GM21737 (cell line): ENCODE results near the gene INS.
"Not testable (repeated sequence)": the region's sequence is repeated elsewhere in the genome, so short reads cannot be mapped to it uniquely, and the experiment has no call there.

Source experiments
- ATAC-seq: cut with Tn5 transposase; IDR thresholded peaks from one replicate; pipeline ENCODE4 v1.9.1; 2021; ENCODE audit warnings: mild to moderate bottlenecking, moderate library complexity; ENCODE audit not compliant: unreplicated experiment

Gene INS

DNA sequence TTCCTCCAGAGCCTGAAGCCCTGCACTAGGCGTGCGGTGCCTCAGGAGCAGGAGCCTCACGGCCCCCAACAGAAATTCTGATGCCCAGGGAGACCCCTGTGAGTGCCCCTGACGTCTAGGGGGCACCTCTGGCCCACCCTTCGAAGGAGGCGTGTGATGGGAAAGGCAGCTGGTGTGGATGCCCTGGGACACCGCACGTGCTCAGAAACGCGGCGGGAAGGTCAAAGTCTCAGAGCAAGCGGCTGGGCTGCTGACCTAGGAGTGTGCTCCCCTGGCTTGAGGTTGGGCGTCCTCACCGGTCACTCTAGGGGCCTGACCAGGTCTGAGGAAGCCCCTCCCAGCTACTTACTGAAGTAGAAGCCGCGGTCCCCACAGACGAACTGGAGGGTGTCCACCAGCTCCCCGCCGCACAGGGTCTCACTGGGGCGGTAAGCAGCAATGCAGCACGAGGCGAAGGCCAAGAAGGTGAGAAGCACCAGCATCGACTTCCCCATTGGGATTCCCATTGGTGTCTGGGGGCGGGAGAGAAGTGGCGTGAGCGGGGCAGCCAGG lies 25.9 kb downstream of the INS start:
- ATAC-seq, result no peak

DNA sequence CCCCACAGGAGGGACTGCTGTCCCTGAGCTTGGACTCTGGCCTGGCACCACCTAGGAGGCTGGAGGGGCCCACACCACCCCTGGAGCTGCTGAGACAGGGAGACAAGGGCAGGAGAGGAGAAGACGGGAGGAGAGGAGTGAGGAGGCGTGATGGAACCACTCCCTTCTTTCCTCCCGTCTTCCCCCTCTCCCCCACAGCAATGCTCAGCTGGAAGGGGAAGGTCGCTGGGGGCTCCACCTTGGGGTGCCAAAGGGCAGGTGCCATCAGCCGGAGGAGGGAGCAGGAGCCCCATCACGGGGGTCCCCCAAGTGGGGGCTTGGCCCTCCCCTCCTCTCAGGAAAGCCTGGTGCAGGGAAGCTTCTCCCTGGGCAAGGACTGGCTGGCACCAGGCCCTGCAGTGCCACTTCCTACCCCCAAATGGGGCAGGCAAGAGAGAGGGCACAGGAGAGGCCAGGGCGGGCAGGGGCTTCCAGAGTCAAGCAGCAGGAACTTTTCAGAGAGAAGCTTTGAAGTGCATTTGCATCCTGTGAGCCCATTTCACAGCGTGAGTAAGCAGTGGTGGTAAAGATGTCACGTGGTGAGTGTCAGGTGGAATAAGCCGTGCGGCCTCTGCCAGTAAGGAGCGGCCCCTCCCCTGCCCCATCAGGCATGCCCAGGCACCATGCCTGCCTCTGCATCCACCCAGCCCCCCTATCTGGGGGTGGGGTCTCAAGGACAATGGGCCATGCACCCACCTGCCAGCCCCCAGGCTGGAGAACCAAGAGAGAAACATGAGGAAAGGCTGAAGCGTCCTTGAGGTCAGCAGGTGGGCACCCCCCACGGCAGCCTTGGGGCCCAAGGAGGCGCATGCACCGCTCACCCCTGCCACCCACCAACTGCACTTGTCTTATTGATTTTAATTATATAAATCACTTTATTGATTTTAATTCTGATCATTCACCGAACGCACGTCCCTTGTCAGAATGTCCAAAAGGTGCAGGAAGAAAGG lies 26.7 kb downstream of the INS start:
- ATAC-seq, result no peak

DNA sequence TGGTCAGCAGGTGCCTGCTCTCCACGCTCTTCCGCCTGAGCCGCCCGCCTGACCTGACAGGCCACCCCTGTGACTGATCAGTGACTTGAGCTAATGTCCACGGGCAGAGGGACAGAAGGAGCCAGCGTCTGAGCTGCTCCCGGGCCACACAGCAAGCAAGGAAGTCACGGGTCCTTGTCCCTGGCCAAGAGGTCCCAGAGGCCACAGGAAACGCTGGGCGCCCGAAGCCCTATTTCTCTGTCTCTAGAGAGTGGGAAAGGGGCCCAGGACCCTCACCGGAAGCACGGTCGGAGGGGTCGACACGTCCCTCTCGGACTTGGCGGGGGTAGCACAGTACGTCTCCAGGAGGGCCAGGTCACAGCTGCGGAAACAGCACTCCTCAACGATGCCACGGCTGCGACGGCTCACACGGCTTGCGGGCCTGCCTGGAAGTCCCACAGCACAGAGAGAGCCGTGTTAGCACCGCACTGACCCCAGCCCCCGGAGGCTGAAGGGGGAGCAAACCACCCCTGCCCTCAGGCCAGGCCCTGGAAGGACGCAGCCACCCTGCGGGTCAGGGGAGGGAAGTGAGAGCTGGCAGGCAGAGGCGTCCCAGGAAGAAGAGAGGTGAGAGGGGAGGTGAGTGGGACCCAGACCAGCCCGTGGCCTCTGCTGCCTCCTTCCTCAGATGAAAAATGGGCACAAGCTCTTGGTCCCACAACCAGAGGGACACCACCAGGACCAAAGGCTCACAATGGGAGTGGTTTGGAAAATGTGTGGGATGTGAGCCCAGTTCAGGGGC lies 27.6 kb downstream of the INS start:
- no peak for ATAC-seq

DNA sequence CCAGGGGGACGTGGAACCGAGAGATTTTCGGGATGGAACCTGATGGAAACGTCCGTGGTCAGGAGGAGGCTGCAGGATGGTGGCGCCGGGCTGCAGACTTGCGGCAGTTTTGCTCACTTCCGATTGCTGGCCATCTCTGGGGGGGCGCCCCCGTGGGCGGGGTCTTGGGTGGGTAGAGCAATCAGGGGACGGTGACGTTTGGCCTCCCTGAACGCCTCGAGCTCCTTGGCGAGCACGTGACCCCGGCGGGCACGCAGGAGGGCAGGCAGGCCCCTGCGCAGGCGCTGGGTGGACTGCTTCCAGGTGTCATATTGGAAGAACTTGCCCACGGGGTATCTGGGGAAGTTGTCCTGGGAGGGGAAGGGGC lies 28.2 kb downstream of the INS start:
- no peak for ATAC-seq

DNA sequence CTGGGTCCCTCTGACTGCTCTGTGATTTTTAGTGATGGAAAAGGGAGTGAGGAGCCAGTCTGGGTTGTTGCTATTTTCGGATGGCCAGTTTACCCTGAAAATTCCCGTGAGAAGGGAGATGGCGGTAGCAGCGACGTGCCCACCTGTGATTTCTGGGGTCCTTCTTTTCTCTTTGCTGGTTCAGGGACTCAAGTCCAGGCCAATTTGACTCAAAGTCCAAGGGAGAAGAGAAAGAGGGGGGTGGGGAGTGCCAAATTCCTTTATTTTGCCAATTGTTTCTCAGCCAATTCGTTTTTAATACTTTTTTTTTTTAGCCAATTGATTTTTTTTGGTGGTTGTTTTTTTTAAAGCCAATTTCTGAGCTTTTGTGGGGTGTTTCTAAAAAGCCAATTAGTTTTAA lies 28.8 kb downstream of the INS start:
- no peak for ATAC-seq

DNA sequence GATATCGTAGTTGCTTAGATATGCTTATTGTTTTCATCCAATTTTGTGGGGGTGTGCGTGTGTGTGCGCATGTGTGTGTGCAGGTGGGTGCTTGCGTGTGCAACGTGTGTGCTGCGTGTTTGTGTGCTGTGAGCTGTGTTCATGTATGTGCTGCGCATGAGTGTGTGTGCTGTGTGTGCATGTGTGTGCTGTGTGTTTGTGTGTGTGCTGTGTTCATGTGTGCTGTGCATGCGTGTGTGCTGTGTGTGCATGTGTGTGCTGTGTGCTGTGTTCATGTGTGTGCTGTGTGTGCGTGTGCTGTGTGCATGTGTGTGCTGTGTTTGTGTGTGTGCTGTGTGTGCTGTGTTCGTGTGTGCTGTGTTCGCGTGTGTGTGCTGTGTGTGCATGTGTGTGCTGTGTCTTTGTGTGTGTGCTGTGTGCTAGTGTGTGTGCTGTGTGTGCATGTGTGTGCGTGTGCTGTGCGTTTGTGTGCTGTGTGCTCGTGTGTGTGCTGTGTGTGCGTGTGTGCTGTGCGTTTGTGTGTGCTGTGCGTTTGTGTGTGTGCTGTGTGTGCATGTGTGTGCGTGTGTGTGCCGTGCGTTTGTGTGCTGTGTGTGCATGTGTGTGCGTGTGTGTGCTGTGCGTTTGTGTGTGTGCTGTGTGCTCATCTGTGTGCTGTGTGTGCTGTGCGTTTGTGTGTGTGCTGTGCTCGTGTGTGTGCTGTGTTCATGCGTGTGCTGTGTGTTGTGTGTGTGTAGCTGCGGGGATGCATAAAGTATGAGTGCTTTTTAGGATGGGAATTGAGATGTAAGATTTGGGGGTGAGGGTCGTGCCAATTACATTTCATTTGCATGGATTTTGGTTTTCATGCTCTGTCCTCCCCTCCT lies 29.4 kb downstream of the INS start:
- ATAC-seq, result no peak

DNA sequence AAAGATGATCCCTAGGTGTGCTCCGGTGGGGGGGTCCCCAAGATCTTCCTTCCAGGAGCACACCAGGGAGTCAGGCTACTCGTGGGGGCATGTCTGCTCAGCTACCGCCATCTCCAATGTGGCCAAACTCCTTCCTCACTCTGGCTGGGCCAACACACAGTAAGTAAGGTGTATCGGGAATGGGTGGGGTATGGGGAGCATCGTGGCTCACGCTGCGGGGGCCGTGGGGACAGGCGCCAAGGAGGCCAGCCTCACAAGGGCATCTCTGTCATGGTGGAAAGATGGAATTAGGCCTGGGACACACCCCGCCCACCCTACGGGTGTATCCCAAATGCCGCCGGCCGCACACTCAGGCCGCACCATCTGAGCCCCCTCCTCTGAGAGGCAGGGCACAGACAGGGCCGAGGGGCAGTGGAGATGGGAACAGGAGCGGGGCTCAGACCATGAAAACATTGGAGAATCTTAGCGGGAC lies 30.1 kb downstream of the INS start:
- no peak for ATAC-seq

DNA sequence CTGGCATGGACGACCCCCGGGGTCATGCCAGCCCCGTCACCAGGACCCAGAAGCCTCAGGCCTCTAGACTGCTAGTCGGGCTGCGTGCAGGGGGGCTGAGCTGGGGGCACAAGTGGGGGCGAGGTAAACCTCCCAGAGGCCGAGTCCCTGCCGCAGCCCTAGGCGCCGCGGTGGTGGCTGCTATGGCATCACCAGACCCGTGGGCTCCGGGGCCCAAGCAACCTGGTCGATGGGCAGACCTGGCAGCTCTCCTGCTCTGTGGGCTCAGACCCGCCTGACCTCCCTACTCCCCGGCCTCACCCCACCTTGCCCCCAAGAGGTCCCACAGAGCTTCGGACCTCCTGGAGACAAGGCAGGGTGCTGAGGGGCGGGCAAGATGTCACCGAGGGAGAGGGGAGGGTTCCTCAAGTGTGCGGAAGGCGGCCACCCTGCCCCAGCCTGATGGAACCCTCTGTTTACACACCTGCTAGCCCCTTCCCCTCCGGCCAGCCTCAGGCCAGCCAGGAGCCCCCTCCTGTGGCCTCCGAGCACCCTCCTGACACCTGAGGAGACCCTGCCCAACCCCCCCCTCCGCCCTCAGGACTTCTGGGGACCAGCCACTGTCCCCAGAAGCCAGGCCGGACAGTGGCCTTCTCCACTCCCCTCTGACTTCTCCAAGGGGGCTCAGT lies 31.2 kb downstream of the INS start:
- ATAC-seq, result no peak

DNA sequence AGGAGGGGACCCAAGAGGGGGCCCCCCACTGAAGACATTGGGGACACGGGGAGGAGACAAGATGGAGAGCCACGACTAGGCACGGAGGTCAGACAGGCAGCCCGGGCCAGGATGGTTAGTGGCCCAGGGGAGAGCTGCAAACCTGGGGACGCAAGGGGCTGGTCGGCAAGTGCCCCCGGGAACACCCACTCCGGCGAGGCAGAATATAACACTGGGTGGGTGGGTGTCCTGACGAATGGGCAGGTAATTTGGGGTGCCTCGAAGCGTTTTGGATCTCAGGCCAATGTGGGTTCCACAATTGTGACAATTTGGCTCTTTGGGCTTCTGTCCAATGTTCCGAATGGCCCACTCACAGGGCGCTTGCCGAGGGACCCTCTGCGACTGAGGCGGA lies 31.7 kb downstream of the INS start:
- ATAC-seq, result no peak

DNA sequence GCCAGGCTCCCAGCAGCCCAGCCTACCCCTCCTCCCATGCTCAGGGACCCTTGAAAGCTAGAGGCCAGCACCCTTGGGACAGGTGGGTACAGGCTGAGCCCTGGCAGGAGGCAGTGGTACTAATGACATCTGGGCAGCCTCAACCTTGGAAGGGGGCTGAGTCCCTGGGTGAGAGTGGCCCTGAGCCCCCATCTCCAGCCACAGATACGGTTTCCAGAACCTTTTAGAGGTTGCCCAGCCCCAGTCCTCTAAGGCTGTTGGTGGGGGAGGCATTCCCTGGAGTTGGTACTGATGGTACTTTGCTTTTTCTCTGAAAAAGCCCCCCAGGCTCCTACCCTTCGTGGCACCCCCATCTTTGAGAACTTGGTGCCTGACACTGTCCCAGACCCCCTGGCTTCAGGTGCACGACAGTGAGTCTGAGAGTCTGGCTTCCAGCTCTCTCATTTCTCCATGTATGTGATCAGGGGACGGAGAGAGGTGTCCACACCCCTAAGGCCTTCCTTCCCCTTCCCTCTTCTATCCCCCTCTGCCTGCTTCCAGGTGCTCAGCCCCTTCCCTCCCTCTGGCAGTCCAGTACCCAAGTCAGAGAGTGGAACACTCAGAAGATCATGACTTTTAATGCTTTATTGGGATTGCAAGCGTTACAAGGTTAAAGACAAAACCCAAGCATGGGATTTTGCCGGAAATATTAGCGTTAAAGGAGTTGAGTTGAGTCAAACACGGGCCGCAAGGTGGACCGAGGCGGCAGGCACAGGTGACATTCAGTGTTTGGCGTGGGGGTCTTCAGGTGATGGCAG lies 32.3 kb downstream of the INS start:
- no peak for ATAC-seq

DNA sequence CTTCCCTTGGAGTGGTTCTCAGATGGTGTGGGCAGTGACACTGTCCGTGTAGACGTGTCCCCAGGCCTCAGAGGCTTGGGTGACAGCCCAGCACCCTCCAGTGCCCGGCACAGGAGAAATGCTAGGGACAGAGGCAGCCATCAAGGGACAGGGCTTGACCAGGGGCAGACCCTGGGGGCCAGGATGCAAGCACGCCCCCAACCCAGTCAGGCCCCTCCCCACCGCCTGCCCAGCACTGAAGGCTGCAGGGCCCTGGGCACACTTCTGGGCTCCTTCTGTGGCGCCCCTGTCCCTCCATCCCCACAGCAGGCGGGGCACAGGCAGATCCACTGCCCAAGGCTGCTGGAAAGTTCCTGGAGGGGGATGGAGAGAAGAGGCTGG lies 32.9 kb downstream of the INS start:
- no peak for ATAC-seq

DNA sequence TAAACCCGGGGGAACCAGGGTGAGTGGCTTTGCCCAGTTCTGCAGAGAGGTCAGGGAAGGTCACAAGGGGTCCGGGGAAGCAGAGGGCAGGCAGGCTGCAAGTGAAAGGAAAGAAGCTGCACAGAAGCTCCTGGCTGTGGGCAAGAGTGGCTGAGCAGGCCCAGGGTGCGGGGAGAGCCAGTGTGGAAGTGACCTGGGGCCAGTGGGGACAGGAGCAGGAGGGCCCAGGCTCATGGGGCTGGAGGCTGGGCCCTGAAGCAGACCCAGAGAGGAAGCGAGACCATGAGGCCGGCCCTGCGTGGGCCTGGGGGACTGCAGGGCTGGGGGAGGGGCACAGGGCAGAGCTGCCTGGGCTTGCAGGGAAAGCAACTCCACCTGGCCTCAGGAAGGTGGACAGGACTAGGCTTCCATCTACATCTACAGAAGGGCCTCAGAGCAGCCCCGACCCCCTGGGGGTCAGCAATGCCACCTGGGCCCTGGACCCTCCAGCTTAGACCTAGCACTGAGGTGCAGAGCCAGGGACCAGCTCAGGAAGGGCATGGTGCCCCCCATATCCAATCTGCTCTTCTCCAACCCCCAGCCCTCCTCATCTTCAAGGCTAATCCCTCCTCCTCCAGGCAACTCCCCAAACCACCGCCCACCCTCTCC lies 33.4 kb downstream of the INS start:
- ATAC-seq, result no peak

DNA sequence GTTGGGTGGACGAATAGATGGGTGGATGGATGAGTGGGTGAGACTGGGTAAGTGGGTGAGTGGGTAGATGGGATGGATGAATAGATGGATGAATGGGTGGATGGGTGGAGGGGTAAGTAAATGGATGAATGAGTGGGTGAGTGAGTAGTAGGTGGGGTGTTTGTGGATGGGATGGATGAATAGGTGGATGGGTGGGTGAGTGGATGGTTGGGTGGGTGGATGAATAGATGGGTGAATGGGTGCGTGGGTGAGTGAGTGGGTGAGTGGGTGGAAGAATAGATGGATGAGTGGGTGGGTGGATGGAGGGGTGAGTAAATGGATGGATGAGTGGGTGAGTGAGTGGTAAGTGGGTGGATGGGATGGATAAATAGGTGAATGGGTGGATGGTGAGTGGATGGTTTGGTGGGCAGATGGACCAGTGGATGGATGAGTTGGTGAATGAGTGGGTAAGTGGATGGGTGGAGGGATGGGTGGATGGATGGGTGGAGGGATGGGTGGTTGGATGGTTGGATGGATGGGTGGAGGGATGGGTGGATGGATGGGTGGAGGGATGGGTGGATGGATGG lies 34.4 kb downstream of the INS start:
- no peak for ATAC-seq

DNA sequence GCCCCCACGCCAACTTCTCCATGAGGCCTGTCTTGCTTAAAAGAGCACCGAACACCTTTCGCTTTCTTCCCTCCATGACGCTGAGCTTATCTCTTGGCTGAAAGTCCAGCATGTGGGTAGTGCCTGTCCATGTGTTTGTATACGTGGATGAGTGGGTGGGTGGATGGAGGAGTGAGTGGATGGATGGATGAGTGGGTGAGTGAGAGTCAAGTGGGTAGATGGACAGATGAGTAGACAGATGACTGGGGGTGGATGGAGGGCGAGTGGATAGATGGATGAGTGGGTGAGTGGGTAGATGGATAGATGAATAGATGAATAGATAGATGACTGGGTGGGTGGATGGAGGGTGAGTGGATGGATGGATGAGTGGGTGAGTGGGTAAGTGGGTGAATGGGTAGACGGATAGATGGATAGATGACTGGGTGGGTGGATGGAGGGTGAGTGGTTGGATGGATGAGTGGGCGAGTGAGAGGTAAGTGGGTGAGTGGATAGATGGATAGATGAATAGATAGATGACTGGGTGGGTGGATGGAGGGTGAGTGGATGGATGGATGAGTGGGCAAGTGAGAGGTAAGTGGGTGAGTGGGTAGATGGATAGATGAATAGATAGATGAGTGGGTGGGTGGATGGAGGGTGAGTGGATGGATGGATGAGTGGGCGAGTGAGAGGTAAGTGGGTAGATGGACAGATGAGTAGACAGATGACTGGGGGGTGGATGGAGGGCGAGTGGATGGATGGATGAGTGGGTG lies 36.1 kb downstream of the INS start:
- ATAC-seq, result not testable (repeated sequence)

DNA sequence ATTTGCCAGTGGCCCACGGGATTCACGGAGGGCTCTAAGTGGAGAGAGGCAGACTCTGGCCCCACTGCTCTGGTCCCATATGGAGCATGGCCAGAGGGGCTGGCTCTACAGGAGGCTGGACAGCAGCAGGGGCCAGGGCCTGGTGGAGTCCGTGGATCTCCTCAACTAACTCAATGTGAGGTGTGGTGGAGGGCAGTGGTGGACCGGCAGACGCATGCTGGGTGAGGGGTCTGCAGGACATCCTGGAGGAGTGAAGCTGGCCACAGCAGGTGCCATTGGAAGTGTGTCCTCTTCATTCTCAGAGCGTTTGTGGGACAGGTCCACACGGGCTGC lies 37.4 kb downstream of the INS start:
- ATAC-seq, result no peak

DNA sequence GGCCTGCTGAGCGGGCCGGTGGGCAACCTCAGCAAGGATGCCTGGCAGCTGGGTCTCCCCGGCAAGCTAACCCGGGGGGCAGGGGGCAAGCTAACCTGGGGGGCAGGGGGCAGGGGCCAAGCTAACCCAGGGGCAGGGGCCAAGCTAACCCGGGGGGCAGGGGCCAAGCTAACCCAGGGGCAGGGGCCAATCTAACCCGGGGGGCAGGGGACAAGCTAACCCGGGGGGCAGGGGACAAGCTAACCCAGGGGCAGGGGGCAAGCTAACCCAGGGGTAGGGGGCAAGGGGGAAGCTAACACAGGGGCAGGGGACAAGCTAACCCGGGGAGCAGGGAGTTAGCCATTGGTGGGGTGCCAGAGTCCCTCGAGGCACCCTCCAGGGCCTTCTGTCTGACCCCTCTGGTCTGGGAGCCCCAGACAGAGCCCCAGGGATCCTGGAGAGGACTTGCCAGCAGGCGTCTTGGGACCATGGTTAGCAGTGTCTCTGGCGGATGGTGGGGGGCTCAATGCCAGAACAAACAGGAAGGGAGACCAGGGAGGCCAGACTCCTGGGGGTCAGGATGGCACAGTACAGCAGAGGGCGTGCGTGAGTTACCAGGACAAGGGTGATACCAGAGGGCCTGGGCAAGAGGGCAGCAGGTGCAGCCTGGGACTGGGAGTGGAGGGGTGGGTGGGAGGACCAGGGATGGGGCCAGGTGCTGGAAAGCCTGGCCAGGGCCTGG lies 37.9 kb downstream of the INS start:
- no peak for ATAC-seq

DNA sequence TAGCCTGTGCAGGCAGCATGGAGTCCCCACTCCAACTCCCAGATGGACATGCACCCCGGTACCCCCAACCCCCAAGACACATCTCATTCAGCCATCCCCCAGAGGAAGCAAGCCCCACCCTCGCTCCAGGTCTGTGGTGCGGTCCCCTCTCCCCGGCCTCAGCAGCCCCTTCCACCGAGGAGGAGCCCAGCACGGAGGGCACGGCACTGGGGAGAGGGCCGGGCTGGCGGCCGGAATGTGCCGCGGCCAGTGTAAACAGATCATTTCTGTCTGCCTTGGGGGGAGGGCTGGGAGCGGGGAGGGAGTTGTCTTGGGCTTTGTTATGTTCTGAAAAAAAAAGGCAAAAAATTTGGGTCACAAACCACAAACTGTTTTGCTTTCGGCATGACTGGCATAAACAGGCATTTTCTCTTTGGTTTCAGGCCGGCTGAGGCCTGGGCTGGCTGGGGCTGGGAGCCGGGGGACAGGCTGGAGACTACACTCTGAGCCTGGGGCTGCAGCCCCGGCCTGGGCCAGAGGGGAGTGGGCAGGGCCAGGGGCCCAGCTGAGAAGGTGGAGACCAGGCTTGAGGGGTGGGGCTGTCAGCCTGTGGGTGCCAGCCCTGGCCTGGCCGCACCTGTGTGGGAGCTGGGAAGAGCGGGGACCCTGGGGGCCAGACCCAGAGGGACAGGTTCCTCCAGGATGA lies 38.6 kb downstream of the INS start:
- ATAC-seq, result no peak
